22Rv1 (cell line): Measurements from ENCODE around the gene CAVIN4.

ENCODE experiments used
- CTCF ChIP-seq: fragments of 450-650 bp; IDR thresholded peaks from 2 replicates; pipeline ENCODE4 v1.5.1; 2017; ENCODE audit warnings: mild to moderate bottlenecking
- ZFX ChIP-seq: fragments of 450-650 bp; IDR thresholded peaks from 2 replicates; pipeline ENCODE4 v1.6.1; 2017; ENCODE audit warnings: antibody characterized with exemption, borderline replicate concordance

- TF ChIP-seq CTCF (no peak), ZFX (no peak)
Observed at GRCh38 chr9:100583014-100583802, 5.3 kb downstream of the CAVIN4 start.
